ENCODE measurements around the gene ANGPTL7.
"Not testable (repeated sequence)": the region's sequence is repeated elsewhere in the genome, so short reads cannot be mapped to it uniquely, and the experiment has no call there.

The ANGPTL7 gene

GRCh38 chr1:11188858-11189451 is at the start of gene ANGPTL7:
Gene ANGPTL7 (plus strand): TSS chr1:11189355. CDS start chr1:11189580, 225 bp downstream.
- no peak for DNase-seq (ENCODE audit: low read depth, low spot score)

- no peak for DNase-seq (ENCODE audit: low read depth, low spot score)
These were observed 46.4 kb upstream of the ANGPTL7 start for GRCh38 chr1:11142618-11143391.

- DNase-seq (ENCODE audit: low read depth, low spot score): no peak
These were observed 45.8 kb upstream of the ANGPTL7 start for GRCh38 chr1:11143401-11143800.

GRCh38 chr1:11143907-11144306 is 45.2 kb upstream of the ANGPTL7 start:
- DNase-seq (ENCODE audit: low read depth, low spot score): no peak

GRCh38 chr1:11144570-11145256 is 44.4 kb upstream of the ANGPTL7 start:
- no peak for DNase-seq (ENCODE audit: low read depth, low spot score)

- DNase-seq (ENCODE audit: low read depth, low spot score): no peak
These were observed 43.4 kb upstream of the ANGPTL7 start for GRCh38 chr1:11145741-11146140.

GRCh38 chr1:11147197-11147770 is 41.9 kb upstream of the ANGPTL7 start:
- no peak for DNase-seq (ENCODE audit: low read depth, low spot score)

GRCh38 chr1:11150326-11150725 is 38.8 kb upstream of the ANGPTL7 start:
- no peak for DNase-seq (ENCODE audit: low read depth, low spot score)

GRCh38 chr1:11151114-11151513 is 38.0 kb upstream of the ANGPTL7 start:
- no peak for DNase-seq (ENCODE audit: low read depth, low spot score)

GRCh38 chr1:11151826-11152612 is 37.1 kb upstream of the ANGPTL7 start:
- no peak for DNase-seq (ENCODE audit: low read depth, low spot score)

GRCh38 chr1:11152755-11153154 is 36.4 kb upstream of the ANGPTL7 start:
- DNase-seq (ENCODE audit: low read depth, low spot score): no peak

- DNase-seq (ENCODE audit: low read depth, low spot score): no peak
These were observed 36.0 kb upstream of the ANGPTL7 start for GRCh38 chr1:11153184-11153583.

- DNase-seq (ENCODE audit: low read depth, low spot score): no peak
These were observed 32.7 kb upstream of the ANGPTL7 start for GRCh38 chr1:11156441-11156840.

GRCh38 chr1:11156963-11157362 is 32.2 kb upstream of the ANGPTL7 start:
- no peak for DNase-seq (ENCODE audit: low read depth, low spot score)

GRCh38 chr1:11157394-11157793 is 31.8 kb upstream of the ANGPTL7 start:
- no peak for DNase-seq (ENCODE audit: low read depth, low spot score)

GRCh38 chr1:11157867-11158266 is 31.3 kb upstream of the ANGPTL7 start:
- no peak for DNase-seq (ENCODE audit: low read depth, low spot score)

- no peak for DNase-seq (ENCODE audit: low read depth, low spot score)
These were observed 30.9 kb upstream of the ANGPTL7 start for GRCh38 chr1:11158291-11158690.

- DNase-seq (ENCODE audit: low read depth, low spot score): no peak
These were observed 30.3 kb upstream of the ANGPTL7 start for GRCh38 chr1:11158720-11159321.

- DNase-seq (ENCODE audit: low read depth, low spot score): not testable (repeated sequence)
These were observed 26.4 kb upstream of the ANGPTL7 start for GRCh38 chr1:11162752-11163151.

- not testable (repeated sequence) for DNase-seq (ENCODE audit: low read depth, low spot score)
These were observed 22.4 kb upstream of the ANGPTL7 start for GRCh38 chr1:11166744-11167143.

GRCh38 chr1:11168731-11169130 is 20.4 kb upstream of the ANGPTL7 start:
- DNase-seq (ENCODE audit: low read depth, low spot score): no peak
